ENCODE measurements around the gene YIPF6.

- TF ChIP-seq CTCF (IDR thresholded peaks at IDR 0.05), result no peak
- no peak for TF ChIP-seq POLR2AphosphoS5 (IDR thresholded peaks at IDR 0.05)
Measured at GRCh38 chrX:68503836-68504636, 5.2 kb downstream of the YIPF6 start.
